Measurements from ENCODE around the gene ASXL1. TPM values are rescaled to one million over a fixed set of nuclear protein-coding genes. Genes with fewer than 3 reads are reported as not detected.
A peak's percentile ranks its signal among the peaks of the same experiment; 100 is the strongest.

The ASXL1 gene
- polyA plus RNA-seq, 3 donors: 1.8 to 47.1 (median 2.8) TPM

DNA sequence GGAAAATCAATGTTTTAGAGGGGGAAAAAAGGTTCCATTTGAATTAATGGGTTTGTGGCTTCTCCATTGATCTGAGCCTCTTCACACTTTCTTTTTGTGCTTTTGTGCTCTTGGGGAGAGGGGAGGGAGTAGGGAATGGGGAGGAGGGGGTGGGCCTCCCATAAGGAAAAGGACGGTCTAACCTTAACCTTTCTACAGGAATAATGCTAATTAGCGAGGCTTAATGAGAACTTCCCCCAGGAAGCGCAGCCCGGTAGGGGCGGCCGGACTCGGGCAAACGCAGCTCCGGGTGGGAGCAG, 124.0 kb downstream of the ASXL1 start:
- Histone ChIP-seq H4K20me1 (ENCODE audit: insufficient read depth, low read length) (peaks cover 57% of the 10 kb centered on the region), H3K27ac (ENCODE audit: low read depth in 1 of 2, low read length in 2 of 2) (peak overlapping the region in 1 of 2 donors; percentile 77), H3K79me2 (ENCODE audit: insufficient read depth, low read length) (peaks cover 49% of the 10 kb centered on the region), H2AFZ (ENCODE audit: insufficient read depth, low read depth, low read length, poor library complexity, severe bottlenecking) (peak overlapping the region; percentile 86), H3K4me3 (replicated peaks in 1 of 3; ENCODE audit: low read depth in 2 of 3, low read length in 3 of 3) (peak overlapping the region; percentile 55 to 92 (median 82)), H3K4me2 (replicated peaks; ENCODE audit: extremely low read depth, low read length, poor library complexity, severe bottlenecking) (peak overlapping the region; percentile 84), H3K27me3 (ENCODE audit: control insufficient read depth in 2 of 2, insufficient read depth in 2 of 2, low read length in 2 of 2) (no peaks in the 10 kb centered on the region), H3K9ac (ENCODE audit: insufficient read depth, low read length, poor library complexity, severe bottlenecking) (peak overlapping the region; percentile 77), H3K9me3 (replicated peaks in 1 of 2; ENCODE audit: control insufficient read depth in 1 of 2, insufficient read depth in 1 of 2, low read length in 2 of 2) (no peaks in the 10 kb centered on the region), H3K4me1 (ENCODE audit: control insufficient read depth in 1 of 2, insufficient read depth in 2 of 2, low read length in 2 of 2) (peaks cover 42 to 70% of the 10 kb centered on the region in 2 donors), H3K36me3 (replicated peaks in 1 of 2; ENCODE audit: control insufficient read depth in 1 of 2, insufficient read depth in 2 of 2, low read length in 2 of 2) (no peaks in the 10 kb centered on the region)
- TF ChIP-seq, protein P1, sequence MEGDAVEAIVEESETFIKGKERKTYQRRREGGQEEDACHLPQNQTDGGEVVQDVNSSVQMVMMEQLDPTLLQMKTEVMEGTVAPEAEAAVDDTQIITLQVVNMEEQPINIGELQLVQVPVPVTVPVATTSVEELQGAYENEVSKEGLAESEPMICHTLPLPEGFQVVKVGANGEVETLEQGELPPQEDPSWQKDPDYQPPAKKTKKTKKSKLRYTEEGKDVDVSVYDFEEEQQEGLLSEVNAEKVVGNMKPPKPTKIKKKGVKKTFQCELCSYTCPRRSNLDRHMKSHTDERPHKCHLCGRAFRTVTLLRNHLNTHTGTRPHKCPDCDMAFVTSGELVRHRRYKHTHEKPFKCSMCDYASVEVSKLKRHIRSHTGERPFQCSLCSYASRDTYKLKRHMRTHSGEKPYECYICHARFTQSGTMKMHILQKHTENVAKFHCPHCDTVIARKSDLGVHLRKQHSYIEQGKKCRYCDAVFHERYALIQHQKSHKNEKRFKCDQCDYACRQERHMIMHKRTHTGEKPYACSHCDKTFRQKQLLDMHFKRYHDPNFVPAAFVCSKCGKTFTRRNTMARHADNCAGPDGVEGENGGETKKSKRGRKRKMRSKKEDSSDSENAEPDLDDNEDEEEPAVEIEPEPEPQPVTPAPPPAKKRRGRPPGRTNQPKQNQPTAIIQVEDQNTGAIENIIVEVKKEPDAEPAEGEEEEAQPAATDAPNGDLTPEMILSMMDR (IDR thresholded peaks at IDR 0.05): no peak
- H3K4me1 Mint-ChIP-seq: peaks cover 57% of the 10 kb centered on the region
- no peak for DNase-seq
- WGBS (ENCODE audit: insufficient coverage): no CpG with 5 or more reads among the region's 9 CpGs
- H3K36me3 Mint-ChIP-seq: peaks cover 8 to 9% of the 10 kb centered on the region in 2 donors
- H3K9me3 Mint-ChIP-seq: no peaks in the 10 kb centered on the region
- no peak overlapping the region for H3K27ac Mint-ChIP-seq
- peak overlapping the region; percentile 88 to 93 for H3K4me3 Mint-ChIP-seq
- H3K27me3 Mint-ChIP-seq (ENCODE audit: low read depth in 3 of 3): peaks cover 3 to 8% (median 7%) of the 10 kb centered on the region in 3 donors
- intact Hi-C loops (cut with micrococcal nuclease): loop anchor here in 1 of 2 donors (10.0 kb wide), 1 partner anchor 277 kb away; the partner anchor contains the start of genes PLAGL2 and POFUT1

DNA sequence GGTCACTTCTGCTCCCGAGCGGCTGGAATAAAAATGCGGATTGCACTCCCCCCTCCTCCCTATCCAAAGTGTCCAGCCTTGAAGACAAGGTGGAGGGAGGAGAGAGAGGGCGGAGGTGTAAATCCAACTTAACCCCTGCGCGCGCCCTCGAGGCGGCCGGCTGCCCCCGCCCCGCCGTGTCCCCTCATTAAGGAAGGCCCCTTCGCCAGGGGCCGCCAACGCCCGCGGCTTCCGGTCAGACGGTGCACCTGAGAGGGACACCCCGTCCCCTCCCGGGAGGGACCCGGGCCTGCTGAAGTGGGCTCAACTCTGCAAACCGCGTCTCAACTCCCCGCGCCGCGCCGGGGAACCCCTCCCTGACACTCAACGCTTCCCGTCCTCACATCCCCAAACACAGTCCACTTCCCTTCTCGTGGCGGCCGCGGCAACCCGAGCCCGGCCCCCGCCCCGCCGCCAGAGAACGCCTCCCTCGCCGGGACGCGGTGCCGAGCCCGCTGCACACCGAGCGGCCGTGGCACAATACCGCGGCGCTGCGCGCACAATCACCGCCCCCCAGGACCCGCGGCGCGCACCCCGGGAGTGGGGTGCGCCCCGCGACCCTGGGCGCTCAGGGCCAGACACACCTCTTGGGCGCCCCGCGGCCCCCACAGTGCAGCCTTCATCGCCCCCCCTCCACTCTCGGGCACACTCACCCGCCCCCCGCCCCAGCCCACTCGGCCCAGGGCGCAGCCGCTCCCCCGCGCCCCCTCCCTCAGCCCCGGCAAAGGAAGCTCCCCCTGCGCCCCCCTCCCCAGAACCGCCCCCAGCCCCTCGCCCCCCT, 124.5 kb downstream of the ASXL1 start:
- Histone ChIP-seq H3K4me2 (replicated peaks; ENCODE audit: extremely low read depth, low read length, poor library complexity, severe bottlenecking) (peak overlapping the region; percentile 84), H3K9ac (ENCODE audit: insufficient read depth, low read length, poor library complexity, severe bottlenecking) (peak overlapping the region; percentile 77), H3K27me3 (ENCODE audit: control insufficient read depth in 2 of 2, insufficient read depth in 2 of 2, low read length in 2 of 2) (no peaks in the 10 kb centered on the region), H3K9me3 (replicated peaks in 1 of 2; ENCODE audit: control insufficient read depth in 1 of 2, insufficient read depth in 1 of 2, low read length in 2 of 2) (no peaks in the 10 kb centered on the region), H3K27ac (ENCODE audit: low read depth in 1 of 2, low read length in 2 of 2) (peak overlapping the region in 1 of 2 donors; percentile 77), H3K79me2 (ENCODE audit: insufficient read depth, low read length) (peaks cover 44% of the 10 kb centered on the region), H4K20me1 (ENCODE audit: insufficient read depth, low read length) (peaks cover 51% of the 10 kb centered on the region), H3K4me1 (ENCODE audit: control insufficient read depth in 1 of 2, insufficient read depth in 2 of 2, low read length in 2 of 2) (peaks cover 42 to 65% of the 10 kb centered on the region in 2 donors), H2AFZ (ENCODE audit: insufficient read depth, low read depth, low read length, poor library complexity, severe bottlenecking) (peak overlapping the region; percentile 86), H3K36me3 (replicated peaks in 1 of 2; ENCODE audit: control insufficient read depth in 1 of 2, insufficient read depth in 2 of 2, low read length in 2 of 2) (no peaks in the 10 kb centered on the region), H3K4me3 (replicated peaks in 1 of 3; ENCODE audit: low read depth in 2 of 3, low read length in 3 of 3) (peak overlapping the region; percentile 55 to 92 (median 82))
- peak; percentile 58 to 75 (median 66) for DNase-seq
- intact Hi-C loops (cut with micrococcal nuclease): loop anchor here in 1 of 2 donors (10.0 kb wide), 1 partner anchor 278 kb away; the partner anchor contains the start of genes PLAGL2 and POFUT1
- H3K4me1 Mint-ChIP-seq: peaks cover 51% of the 10 kb centered on the region
- H3K36me3 Mint-ChIP-seq: peaks cover 8 to 9% of the 10 kb centered on the region in 2 donors
- under 1% methylated on average over 59 of the region's 82 CpGs for WGBS (ENCODE audit: insufficient coverage)
- TF ChIP-seq, protein P1 (IDR thresholded peaks at IDR 0.05): no peak
- peaks cover 3 to 8% (median 7%) of the 10 kb centered on the region in 3 donors for H3K27me3 Mint-ChIP-seq (ENCODE audit: low read depth in 3 of 3)
- no peaks in the 10 kb centered on the region for H3K9me3 Mint-ChIP-seq
- H3K27ac Mint-ChIP-seq: peak overlapping the region in 5 of 7 donors; percentile 58 to 82 (median 69)
- H3K4me3 Mint-ChIP-seq: peak overlapping the region; percentile 88 to 93
